NCI-H1048 (cell line): ENCODE data around the gene DOK1.

Source experiments
- DNase-seq: peaks from one replicate; lab custom pipeline; 2025; lab: John Stamatoyannopoulos, UW

Gene DOK1

DNA sequence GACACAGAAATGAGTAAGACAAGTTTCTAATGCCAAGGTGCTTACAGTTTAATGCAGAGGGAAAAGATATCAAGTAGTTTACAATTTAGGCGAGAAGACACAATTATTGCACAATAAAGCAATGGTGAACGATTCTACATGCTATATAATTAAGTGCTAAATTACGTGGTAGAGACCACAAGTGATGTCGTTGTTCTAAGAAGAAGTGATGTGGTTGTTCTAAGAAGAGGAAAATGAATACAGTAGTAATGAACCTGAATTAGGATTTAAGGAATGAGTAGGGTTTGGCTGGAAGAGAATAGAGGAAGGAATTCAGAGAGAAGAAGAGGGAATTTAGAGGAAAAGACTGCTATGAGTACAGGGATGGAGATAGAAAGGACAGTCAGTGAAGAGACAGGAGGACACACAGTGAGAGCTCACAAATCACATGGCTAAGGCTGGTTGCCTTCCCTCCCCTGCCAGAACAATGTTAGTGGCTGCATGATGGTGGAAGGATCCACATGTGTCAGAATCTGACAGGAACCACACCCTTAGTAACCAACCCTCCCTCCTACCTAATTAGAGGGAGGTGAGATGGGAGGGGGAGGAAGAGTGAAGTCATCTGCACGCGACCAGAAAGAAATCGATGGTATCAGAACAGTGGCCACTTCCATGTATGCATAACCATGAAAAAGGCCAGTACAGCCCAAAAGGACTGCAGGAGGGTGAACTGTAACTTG is 48.9 kb downstream of the DOK1 start:
- DNase-seq: no peak

DNA sequence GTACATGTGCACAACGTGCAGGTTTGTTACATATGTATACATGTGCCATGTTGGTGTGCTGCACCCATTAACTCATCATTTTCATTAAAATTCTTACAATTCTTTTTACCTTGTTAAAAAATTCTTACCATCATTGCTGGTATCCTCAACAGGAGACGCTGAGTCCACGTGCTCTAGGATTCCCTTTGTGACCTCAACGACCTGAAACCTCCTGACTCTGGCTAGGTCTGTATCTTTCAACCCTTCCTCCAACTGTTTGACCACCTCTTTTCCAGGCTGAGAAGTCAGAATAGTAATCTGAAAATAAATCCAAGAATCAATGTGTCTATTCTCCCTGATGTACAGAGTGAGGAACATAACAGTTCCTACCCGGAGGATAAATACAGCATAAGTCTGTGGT is 52.4 kb downstream of the DOK1 start:
- no peak for DNase-seq
